Endothelial cell of umbilical vein (primary cell): ENCODE measurements around the gene AJAP1. TPM values are rescaled to one million over a fixed set of nuclear protein-coding genes. Genes with fewer than 3 reads are reported as not detected.

Source experiments
- BruUV-seq: library from RNA; stranded (reverse); fragments of 400-500 nt; replicated peaks from 2 replicates; lab custom pipeline; 2021; lab: Mats Ljungman, UMichigan
- CTCF ChIA-PET: fragments of 300-600, 350-600 bp; sonication (Branson Sonifier 250); formaldehyde crosslinking; loops from one replicate; lab custom pipeline; 2021; ENCODE audit warnings: antibody characterized with exemption, inconsistent platforms; lab: Charles Lee
- POLR2A ChIA-PET: fragments of 300-600, 350-600 bp; sonication (Branson Sonifier 250); formaldehyde crosslinking; loops from one replicate; lab custom pipeline; 2021; ENCODE audit warnings: antibody characterized with exemption, inconsistent platforms; lab: Charles Lee
- DNase-seq: peaks from one replicate; pipeline ENCODE4 v3.0.0-alpha.2; 2011; ENCODE audit warnings: low read depth, low spot score
- FAIRE-seq: peaks from 2 replicates; lab custom pipeline; 2011; peaks lifted over from hg19 to GRCh38; lab: Jason Lieb, UNC
- H2AFZ ChIP-seq: 2 replicates; pipeline ENCODE4 v1.6.0; 2012; ENCODE audit warnings: low read depth, low read length, control low read depth, inconsistent platforms
- H3K27ac ChIP-seq: 2 replicates; pipeline ENCODE4 v1.5.1; 2011; ENCODE audit warnings: low read depth, mild to moderate bottlenecking, control low read depth, low read length, moderate library complexity; ENCODE audit not compliant: insufficient read depth
- H3K27me3 ChIP-seq, 2 experiments: 2 replicates each; pipeline versions ENCODE4 v1.6.0 to v1.6.1; 2011; ENCODE audit warnings: low read length in 2 of 2, mixed read lengths in 1 of 2; ENCODE audit not compliant: control insufficient read depth in 2 of 2, insufficient read depth in 2 of 2
- H3K36me3 ChIP-seq, 2 experiments: 2 replicates in 1 of 2; 3 replicates in 1 of 2; pipeline ENCODE4 v1.5.1; 2011; ENCODE audit warnings: low read length in 2 of 2, mild to moderate bottlenecking in 1 of 2, moderate library complexity in 1 of 2; ENCODE audit not compliant: control insufficient read depth in 2 of 2, insufficient read depth in 2 of 2; ENCODE audit errors: extremely low read depth in 1 of 2
- H3K4me1 ChIP-seq: 3 replicates; pipeline ENCODE4 v1.5.1; 2011; ENCODE audit warnings: mild to moderate bottlenecking, low read length; ENCODE audit not compliant: control insufficient read depth, insufficient read depth; ENCODE audit errors: extremely low read depth
- H3K4me2 ChIP-seq: 2 replicates; pipeline ENCODE4 v1.6.1; 2011; ENCODE audit warnings: low read length, control low read depth, mixed read lengths; ENCODE audit not compliant: insufficient read depth
- H3K4me3 ChIP-seq, 3 experiments: fragments of 200-600 bp in 1 of 3; sonication (generic), shearing (Covaris generic) in 1 of 3; replicated peaks in 1 of 3; 2 replicates each; pipeline ENCODE4 v1.5.1; 2011 to 2016; ENCODE audit warnings: control low read depth in 3 of 3, low read length in 3 of 3, mild to moderate bottlenecking in 2 of 3, inconsistent platforms in 1 of 3, low read depth in 1 of 3, moderate library complexity in 1 of 3; ENCODE audit not compliant: insufficient read depth in 1 of 3
- H3K79me2 ChIP-seq: 2 replicates; pipeline ENCODE4 v1.6.0; 2012; ENCODE audit warnings: low read length, inconsistent platforms; ENCODE audit not compliant: control insufficient read depth, insufficient read depth
- H3K9ac ChIP-seq: replicated peaks from 2 replicates; pipeline ENCODE3; 2011; ENCODE audit warnings: low read length, control low read depth; ENCODE audit not compliant: insufficient read depth; ENCODE audit errors: extremely low read depth
- H3K9me1 ChIP-seq: replicated peaks from 3 replicates; pipeline ENCODE4 v1.6.0; 2011; ENCODE audit warnings: mild to moderate bottlenecking, low read length; ENCODE audit not compliant: control insufficient read depth, insufficient read depth; ENCODE audit errors: extremely low read depth
- H3K9me3 ChIP-seq: replicated peaks from 2 replicates; pipeline ENCODE4 v1.5.1; 2012; ENCODE audit warnings: low read length, inconsistent platforms; ENCODE audit not compliant: control insufficient read depth, insufficient read depth
- H4K20me1 ChIP-seq: replicated peaks from 2 replicates; pipeline ENCODE3; 2011; ENCODE audit warnings: mild to moderate bottlenecking, low read length; ENCODE audit not compliant: control insufficient read depth, insufficient read depth; ENCODE audit errors: extremely low read depth
- CTCF ChIP-seq, 2 donors: IDR thresholded peaks; 1 replicate in 1 of 2; 2 replicates in 1 of 2; pipeline ENCODE4 v1.5.1; 2011; ENCODE audit warnings: low read length in 2 of 2, mild to moderate bottlenecking in 2 of 2, moderate library complexity in 2 of 2, control low read depth in 1 of 2, inconsistent platforms in 1 of 2, low read depth in 1 of 2; ENCODE audit not compliant: insufficient read depth in 1 of 2; ENCODE audit errors: extremely low read depth in 1 of 2
- EZH2 ChIP-seq: IDR thresholded peaks from 2 replicates; pipeline ENCODE4 v1.6.1; 2012; ENCODE audit warnings: borderline replicate concordance, low read depth, mild to moderate bottlenecking, moderate library complexity, low read length, inconsistent platforms; ENCODE audit not compliant: severe bottlenecking
- FOS ChIP-seq: IDR thresholded peaks from 2 replicates; pipeline ENCODE4 v1.6.1; 2011; ENCODE audit warnings: mild to moderate bottlenecking, low read length, moderate library complexity, borderline replicate concordance; ENCODE audit not compliant: insufficient read depth
- GATA2 ChIP-seq: IDR thresholded peaks from 2 replicates; pipeline ENCODE4 v1.7.0; 2011; ENCODE audit warnings: low read depth, mild to moderate bottlenecking, moderate library complexity, mixed read lengths, low read length; ENCODE audit not compliant: insufficient read length, insufficient read depth
- JUN ChIP-seq: IDR thresholded peaks from 2 replicates; pipeline ENCODE4 v1.6.1; 2011; ENCODE audit warnings: borderline replicate concordance, low read depth; ENCODE audit not compliant: insufficient read length, insufficient read depth
- MYC ChIP-seq: IDR thresholded peaks from one replicate; pipeline ENCODE4 v1.6.1; 2011; ENCODE audit warnings: mild to moderate bottlenecking, low read depth, low read length
- POLR2A ChIP-seq: IDR thresholded peaks from 2 replicates; pipeline ENCODE4 v1.6.1; 2012; ENCODE audit warnings: low read depth, mild to moderate bottlenecking, control low read depth, low read length
- POLR2AphosphoS5 ChIP-seq: IDR thresholded peaks from 2 replicates; pipeline ENCODE4 v1.6.1; 2012; ENCODE audit warnings: low read depth, mild to moderate bottlenecking, control low read depth, low read length, moderate library complexity; ENCODE audit not compliant: insufficient read depth
- dilution Hi-C: fragments of 300-500 bp; cut with MboI; formaldehyde crosslinking; loops from one replicate; pipeline ENCODE4 v1.15.0; 2019; ENCODE audit warnings: low sequenced_read_pairs; ENCODE audit not compliant: extremely low pct_ligation_motif_present
- intact Hi-C: fragments of 100-400 bp; cut with micrococcal nuclease; formaldehyde crosslinking; loops from one replicate; pipeline ENCODE4 v1.10.0; 2022
- polyA plus RNA-seq, 4 experiments: library from polyadenylated mRNA; depleted of rRNA in 3 of 4; stranded (reverse) in 3 of 4; unstranded in 1 of 4; fragments of >200 nt; gene quantifications; 2 replicates each; pipeline versions ENCODE4 v1.2.1 to v1.2.3, GENCODE V29; 2011 to 2012; ENCODE audit warnings: missing spikeins in 1 of 4
- total RNA-seq: library from RNA; stranded (reverse); gene quantifications from 2 replicates; pipeline ENCODE4 v1.2.3, GENCODE V29; 2021
- TF ChIP-seq, protein P1 (sequence below): IDR thresholded peaks from 2 replicates; pipeline ENCODE4 v1.6.1; 2011; ENCODE audit not compliant: insufficient read depth, insufficient read length

Gene AJAP1
- total and polyA plus RNA-seq, 2 donors (not counting 3 experiments of a cell fraction or from before 2014, with no cell fraction given): not detected

DNA sequence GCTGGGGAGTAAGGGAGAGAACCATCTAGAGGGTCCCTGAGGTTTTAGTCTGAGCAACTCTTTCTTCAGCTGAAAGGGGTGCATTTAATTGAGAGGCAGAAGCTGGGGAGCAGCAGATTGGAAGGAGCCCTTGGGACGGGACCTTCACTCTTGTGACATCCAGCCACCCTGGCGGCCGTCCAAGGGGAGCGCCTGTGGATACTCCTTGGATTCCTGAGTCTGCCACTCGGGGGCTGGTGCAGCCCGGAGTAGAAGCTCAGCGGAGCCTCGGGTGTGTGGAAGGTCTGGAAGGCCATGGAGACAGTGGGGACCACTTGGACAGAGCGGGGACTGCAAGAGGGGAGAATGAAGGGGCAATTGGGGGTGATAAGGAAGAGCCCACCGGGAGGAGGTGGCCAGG is 68.7 kb downstream of the AJAP1 start:
- POLR2A ChIA-PET: no interaction called here
- Histone ChIP-seq H3K9me1 (no peaks in the 10 kb centered on the region), H3K4me2 (no peak overlapping the region), H3K9me3 (no peaks in the 10 kb centered on the region), H2AFZ (no peak overlapping the region), H3K9ac (no peak overlapping the region), H3K4me1 (no peaks in the 10 kb centered on the region), H3K79me2 (no peaks in the 10 kb centered on the region), H3K27me3 (no peaks in the 10 kb centered on the region), H3K4me3 (no peak overlapping the region), H3K27ac (no peak overlapping the region), H4K20me1 (no peaks in the 10 kb centered on the region), H3K36me3 (no peaks in the 10 kb centered on the region)
- intact Hi-C loops: no loop called here
- TF ChIP-seq GATA2 (no peak), POLR2A (no peak), JUN (no peak), MYC (no peak), CTCF (IDR thresholded peaks at IDR 0.05; ENCODE audit: extremely low read depth in 1 of 2, insufficient read depth in 1 of 2, low read depth in 1 of 2, low read length in 2 of 2) (no peak), EZH2 (no peak), POLR2AphosphoS5 (no peak), FOS (no peak)
- TF ChIP-seq, protein P1, sequence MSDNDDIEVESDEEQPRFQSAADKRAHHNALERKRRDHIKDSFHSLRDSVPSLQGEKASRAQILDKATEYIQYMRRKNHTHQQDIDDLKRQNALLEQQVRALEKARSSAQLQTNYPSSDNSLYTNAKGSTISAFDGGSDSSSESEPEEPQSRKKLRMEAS: no peak
- CTCF ChIA-PET: no interaction called here
- FAIRE-seq: no peak
- no TSS peak for BruUV-seq
- dilution Hi-C loops: no loop called here
- DNase-seq: no peak
